Loucy (cell line): ENCODE results near the gene P2RX4.

Experiments used
- EZH2phosphoT487 ChIP-seq: fragments of 200-600 bp; IDR thresholded peaks from 2 replicates; pipeline ENCODE4 v1.6.1; 2018; ENCODE audit warnings: antibody characterized with exemption, mild to moderate bottlenecking, moderate library complexity, borderline replicate concordance
- TF ChIP-seq, protein P1 (sequence below): fragments of 200-600 bp; sonication (generic); conservative IDR thresholded peaks from 2 replicates; pipeline ENCODE4 v1.5.1; 2014; ENCODE audit warnings: mild to moderate bottlenecking, antibody characterized with exemption, low read length

DNA sequence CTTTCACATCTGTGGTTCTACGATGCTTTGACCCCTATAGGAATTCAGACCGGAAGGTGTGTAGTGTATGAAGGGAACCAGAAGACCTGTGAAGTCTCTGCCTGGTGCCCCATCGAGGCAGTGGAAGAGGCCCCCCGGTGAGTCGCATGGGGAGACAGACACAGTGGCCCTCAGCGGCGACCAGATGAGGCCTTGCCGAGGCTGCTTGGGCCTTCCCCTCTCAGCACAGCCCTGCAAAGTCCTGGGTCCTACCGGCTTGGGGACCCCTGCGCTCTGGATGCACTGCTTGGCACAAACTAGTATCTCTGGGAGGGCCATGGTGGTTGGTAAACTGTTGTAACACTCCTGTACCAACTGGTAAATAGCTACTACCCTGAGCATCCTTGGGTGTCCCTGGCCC, 47.5 kb upstream of the P2RX4 start:
- TF ChIP-seq, protein P1, sequence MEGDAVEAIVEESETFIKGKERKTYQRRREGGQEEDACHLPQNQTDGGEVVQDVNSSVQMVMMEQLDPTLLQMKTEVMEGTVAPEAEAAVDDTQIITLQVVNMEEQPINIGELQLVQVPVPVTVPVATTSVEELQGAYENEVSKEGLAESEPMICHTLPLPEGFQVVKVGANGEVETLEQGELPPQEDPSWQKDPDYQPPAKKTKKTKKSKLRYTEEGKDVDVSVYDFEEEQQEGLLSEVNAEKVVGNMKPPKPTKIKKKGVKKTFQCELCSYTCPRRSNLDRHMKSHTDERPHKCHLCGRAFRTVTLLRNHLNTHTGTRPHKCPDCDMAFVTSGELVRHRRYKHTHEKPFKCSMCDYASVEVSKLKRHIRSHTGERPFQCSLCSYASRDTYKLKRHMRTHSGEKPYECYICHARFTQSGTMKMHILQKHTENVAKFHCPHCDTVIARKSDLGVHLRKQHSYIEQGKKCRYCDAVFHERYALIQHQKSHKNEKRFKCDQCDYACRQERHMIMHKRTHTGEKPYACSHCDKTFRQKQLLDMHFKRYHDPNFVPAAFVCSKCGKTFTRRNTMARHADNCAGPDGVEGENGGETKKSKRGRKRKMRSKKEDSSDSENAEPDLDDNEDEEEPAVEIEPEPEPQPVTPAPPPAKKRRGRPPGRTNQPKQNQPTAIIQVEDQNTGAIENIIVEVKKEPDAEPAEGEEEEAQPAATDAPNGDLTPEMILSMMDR = no peak
- TF ChIP-seq EZH2phosphoT487 = no peak
